Coronary artery (tissue), 2 donors: ENCODE results near the gene CACNA1E.

ENCODE experiments used
- DNase-seq: peaks from one replicate; pipeline ENCODE4 v3.0.0-alpha.2; 2017; ENCODE audit warnings: low spot score
- H3K27ac ChIP-seq, 2 donors: fragments of 200-600 bp; sonication (generic); one replicate each; pipeline ENCODE4 v1.5.1; 2016 to 2019
- H3K4me3 ChIP-seq: fragments of 200-600 bp; sonication (generic); 2 replicates; pipeline ENCODE4 v1.5.1; 2016; ENCODE audit warnings: mild to moderate bottlenecking, moderate library complexity
- CTCF ChIP-seq: fragments of 200-600 bp; sonication (generic); IDR thresholded peaks from one replicate; pipeline ENCODE4 v1.5.1; 2019; ENCODE audit warnings: antibody characterized with exemption

CACNA1E gene

GRCh38 chr1:181669246-181669645, 185.9 kb downstream of the CACNA1E start:
- no peak overlapping the region for H3K4me3 ChIP-seq
- no peak overlapping the region for H3K27ac ChIP-seq
- DNase-seq: no peak
- TF ChIP-seq CTCF: no peak

GRCh38 chr1:181674617-181675016, 191.3 kb downstream of the CACNA1E start:
- no peak overlapping the region for H3K27ac ChIP-seq
- H3K4me3 ChIP-seq: no peak overlapping the region
- no peak for DNase-seq
- no peak for TF ChIP-seq CTCF

- Histone ChIP-seq H3K27ac (no peak overlapping the region), H3K4me3 (no peak overlapping the region)
- DNase-seq: no peak
- TF ChIP-seq CTCF: no peak
These were observed 192.0 kb downstream of the CACNA1E start for GRCh38 chr1:181675091-181675917.

GRCh38 chr1:181675918-181676190, 192.5 kb downstream of the CACNA1E start:
- no peak for DNase-seq
- H3K27ac ChIP-seq: no peak overlapping the region
- TF ChIP-seq CTCF: no peak
- H3K4me3 ChIP-seq: no peak overlapping the region

- Histone ChIP-seq H3K27ac (no peak overlapping the region), H3K4me3 (no peak overlapping the region)
- no peak for DNase-seq
- TF ChIP-seq CTCF: no peak
These were observed 193.0 kb downstream of the CACNA1E start for GRCh38 chr1:181676269-181676668.

- no peak for DNase-seq
- TF ChIP-seq CTCF: no peak
- Histone ChIP-seq H3K27ac (no peak overlapping the region), H3K4me3 (no peak overlapping the region)
These were observed 197.0 kb downstream of the CACNA1E start for GRCh38 chr1:181680332-181680731.

GRCh38 chr1:181680871-181681270, 197.6 kb downstream of the CACNA1E start:
- no peak for DNase-seq
- Histone ChIP-seq H3K27ac (no peak overlapping the region), H3K4me3 (no peak overlapping the region)
- no peak for TF ChIP-seq CTCF
